ENCODE measurements around the gene PIGA. TPM values are rescaled to one million over a fixed set of nuclear protein-coding genes. Genes with fewer than 3 reads are reported as not detected.

The PIGA gene
- total and polyA plus RNA-seq, 9 of the 15 experiments (the other 6 are each of a cell fraction or from before 2014, with no cell fraction given), result 14.8 to 36.9 (median 23.5) TPM

DNA sequence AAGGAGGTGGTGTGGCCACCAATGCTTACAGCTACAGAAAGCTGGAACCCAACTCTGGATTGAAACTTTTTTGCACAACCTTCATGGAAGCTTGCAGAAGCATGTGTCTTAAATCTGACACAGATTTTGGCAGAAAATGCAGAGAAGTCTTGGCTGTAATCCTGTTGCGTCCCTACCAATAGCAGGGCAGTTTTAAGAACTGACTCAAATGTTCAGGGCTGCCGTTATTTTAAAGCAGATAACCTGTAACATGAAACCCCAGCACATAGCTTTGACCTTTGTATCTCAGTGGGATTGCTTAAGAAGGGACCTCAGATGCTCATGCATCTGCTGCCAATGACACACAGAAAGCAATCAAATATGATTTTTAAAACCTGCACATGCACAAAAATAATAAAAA lies 49.0 kb upstream of the PIGA start, which contains the start of gene VEGFD:
Gene VEGFD, minus strand, starts transcription at position 110 of the 400 bp plus-strand sequence. CDS start 467 bp downstream, outside the sequence.
- ATAC-seq, result no peak
- H3K36me3 ChIP-seq (ENCODE audit: control insufficient read depth, insufficient read depth, low read length), result no peaks in the 10 kb centered on the region
- no peaks in the 10 kb centered on the region for H3K27me3 ChIP-seq (ENCODE audit: control insufficient read depth in 2 of 2, insufficient read depth in 2 of 2, low read length in 2 of 2)
- no peak within 1 kb of the TSS for H3K4me3 ChIP-seq
- no peak within 1 kb of the TSS for H3K9ac ChIP-seq (ENCODE audit: insufficient read depth in 1 of 2, low read depth in 2 of 2, low read length in 2 of 2)
- FAIRE-seq, result no peak
- no peaks in the 10 kb centered on the region for H3K9me3 ChIP-seq (replicated peaks; ENCODE audit: control insufficient read depth, insufficient read depth, low read depth, low read length)
- TF ChIP-seq, protein P1, sequence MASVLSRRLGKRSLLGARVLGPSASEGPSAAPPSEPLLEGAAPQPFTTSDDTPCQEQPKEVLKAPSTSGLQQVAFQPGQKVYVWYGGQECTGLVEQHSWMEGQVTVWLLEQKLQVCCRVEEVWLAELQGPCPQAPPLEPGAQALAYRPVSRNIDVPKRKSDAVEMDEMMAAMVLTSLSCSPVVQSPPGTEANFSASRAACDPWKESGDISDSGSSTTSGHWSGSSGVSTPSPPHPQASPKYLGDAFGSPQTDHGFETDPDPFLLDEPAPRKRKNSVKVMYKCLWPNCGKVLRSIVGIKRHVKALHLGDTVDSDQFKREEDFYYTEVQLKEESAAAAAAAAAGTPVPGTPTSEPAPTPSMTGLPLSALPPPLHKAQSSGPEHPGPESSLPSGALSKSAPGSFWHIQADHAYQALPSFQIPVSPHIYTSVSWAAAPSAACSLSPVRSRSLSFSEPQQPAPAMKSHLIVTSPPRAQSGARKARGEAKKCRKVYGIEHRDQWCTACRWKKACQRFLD (CRISPR knock-in tag; IDR thresholded peaks at IDR 0.05), result no peak
- TF ChIP-seq CEBPB (tag; IDR thresholded peaks at IDR 0.05) (peak; percentile 65; the same call in 1 of the 2 replicates), NR2C1 (IDR thresholded peaks at IDR 0.05) (no peak), NR2C1 (tag; IDR thresholded peaks at IDR 0.05) (0 out of 2 replicates have a peak, but pooled peaks have one; percentile 9), KDM1A (IDR thresholded peaks at IDR 0.05) (peak; percentile 77 to 84; a peak in 3 of 4 replicates)
- CTCF ChIA-PET (ENCODE audit: low intra/inter-chr PET ratio), result interaction anchor here (3.6 kb wide), 1 partner anchor 83 kb away, joined by 33 read pairs; no protein-coding TSS in a partner anchor
- H3K4me1 ChIP-seq (replicated peaks in 1 of 2; ENCODE audit: control insufficient read depth in 2 of 2, insufficient read depth in 2 of 2, low read length in 2 of 2), result no peaks in the 10 kb centered on the region
- in situ Hi-C loops (cut with MboI) (no loop called here), intact Hi-C loops (cut with micrococcal nuclease) (no loop called here)
- H3K9me1 ChIP-seq (ENCODE audit: control insufficient read depth, insufficient read depth, low read length), result no peaks in the 10 kb centered on the region
- no peak within 1 kb of the TSS for H2AFZ ChIP-seq (ENCODE audit: low read depth, low read length)
- no peak within 1 kb of the TSS for H3K27ac ChIP-seq (ENCODE audit: extremely low read depth, low read depth, low read length)
- H3K4me2 ChIP-seq (ENCODE audit: insufficient read depth, low read length), result no peak within 1 kb of the TSS
- H3K79me2 ChIP-seq (ENCODE audit: control insufficient read depth, insufficient read depth, low read length), result no peaks in the 10 kb centered on the region
- no peak for DNase-seq (ENCODE audit: extremely low read depth in 1 of 4, low spot score in 3 of 4)
- 0% methylated on average over 2 of the region's 2 CpGs for WGBS (ENCODE audit: insufficient coverage, low coverage, missing lambda C conversion rate)
- no peaks in the 10 kb centered on the region for H4K20me1 ChIP-seq (replicated peaks; ENCODE audit: control insufficient read depth, insufficient read depth, low read length)
- POLR2A ChIA-PET, result interaction anchor here (1.2 to 1.3 kb wide), 2 partner anchors 11 to 82 kb away, joined by 4 read pairs; no protein-coding TSS in a partner anchor
- no TSS peak for BruUV-seq (replicated peaks)
